Left renal cortex interstitium (tissue), 4 donors: ENCODE measurements around the gene JCAD. TPM values are rescaled to one million over a fixed set of nuclear protein-coding genes. Genes with fewer than 3 reads are reported as not detected.
"Not testable (repeated sequence)": the region's sequence is repeated elsewhere in the genome, so short reads cannot be mapped to it uniquely, and the experiment has no call there.

Experiments used
- DNase-seq, 4 donors: peaks; one replicate each; pipeline ENCODE4 v3.0.0-alpha.2; 2013; ENCODE audit warnings: low read depth in 4 of 4, low spot score in 2 of 4, missing footprints in 1 of 4
- polyA plus RNA-seq, 4 donors: library from polyadenylated mRNA; unstranded; fragments of 120-200 nt; gene quantifications; one replicate each; pipeline ENCODE4 v1.2.1, GENCODE V29; 2013; ENCODE audit not compliant: insufficient read length in 4 of 4

Gene JCAD, protein sequence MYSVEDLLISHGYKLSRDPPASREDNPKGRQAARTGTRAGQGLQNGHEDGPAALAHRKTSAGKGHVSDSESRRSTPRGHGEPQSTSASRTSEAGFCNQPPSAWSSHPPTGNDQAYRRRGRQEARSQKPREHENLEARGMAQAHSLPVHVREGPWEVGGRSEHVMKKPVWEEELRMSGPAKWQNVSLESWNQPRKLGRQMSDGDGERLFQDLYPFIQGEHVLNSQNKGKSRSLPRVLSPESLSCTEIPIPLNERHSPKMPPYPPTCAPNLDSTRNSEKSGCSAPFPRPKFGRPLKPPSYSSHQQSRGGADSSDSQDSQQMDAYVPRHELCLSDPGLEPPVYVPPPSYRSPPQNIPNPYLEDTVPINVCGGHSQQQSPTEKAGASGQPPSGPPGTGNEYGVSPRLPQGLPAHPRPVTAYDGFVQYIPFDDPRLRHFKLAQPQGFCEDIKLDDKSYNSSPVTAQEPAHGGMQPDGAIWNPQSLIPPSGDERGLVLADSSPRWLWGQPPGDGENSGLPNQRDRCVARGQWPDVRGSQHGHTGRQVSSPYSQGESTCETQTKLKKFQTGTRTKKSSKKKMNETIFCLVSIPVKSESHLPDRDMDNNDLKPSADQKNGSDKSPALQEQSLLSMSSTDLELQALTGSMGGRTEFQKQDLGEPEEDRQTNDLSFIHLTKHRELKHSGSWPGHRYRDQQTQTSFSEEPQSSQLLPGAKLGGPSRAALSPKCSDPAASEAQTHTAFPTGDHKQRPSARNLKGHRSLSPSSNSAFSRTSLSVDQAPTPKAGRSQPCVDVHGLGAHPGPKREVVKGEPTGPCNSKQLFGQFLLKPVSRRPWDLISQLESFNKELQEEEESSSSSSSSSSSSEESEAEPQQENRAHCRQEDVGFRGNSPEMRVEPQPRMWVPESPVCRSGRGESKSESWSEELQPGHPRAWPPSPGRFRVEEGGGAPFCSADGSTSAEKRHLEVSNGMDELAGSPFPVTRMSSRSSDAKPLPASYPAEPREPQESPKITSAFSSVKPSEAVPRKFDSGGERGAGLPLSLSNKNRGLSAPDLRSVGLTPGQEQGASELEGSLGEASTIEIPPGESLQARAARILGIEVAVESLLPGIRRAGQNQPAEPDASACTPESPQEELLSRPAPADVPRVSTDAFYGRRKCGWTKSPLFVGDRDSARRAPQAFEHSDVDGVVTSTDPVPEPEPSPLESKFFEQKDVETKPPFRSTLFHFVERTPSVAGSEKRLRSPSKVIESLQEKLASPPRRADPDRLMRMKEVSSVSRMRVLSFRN (N-terminal part only)
- 10 to 100 TPM; 23.2 to 34.8 (median 28.0) TPM for polyA plus RNA-seq

- DNase-seq: no peak
Observed at GRCh38 chr10:30059209-30060107, at the start of gene JCAD. Gene JCAD, minus strand, starts transcription at chr10:30059586. Its CDS starts 11,774 bp downstream, at chr10:30047812.

DNA sequence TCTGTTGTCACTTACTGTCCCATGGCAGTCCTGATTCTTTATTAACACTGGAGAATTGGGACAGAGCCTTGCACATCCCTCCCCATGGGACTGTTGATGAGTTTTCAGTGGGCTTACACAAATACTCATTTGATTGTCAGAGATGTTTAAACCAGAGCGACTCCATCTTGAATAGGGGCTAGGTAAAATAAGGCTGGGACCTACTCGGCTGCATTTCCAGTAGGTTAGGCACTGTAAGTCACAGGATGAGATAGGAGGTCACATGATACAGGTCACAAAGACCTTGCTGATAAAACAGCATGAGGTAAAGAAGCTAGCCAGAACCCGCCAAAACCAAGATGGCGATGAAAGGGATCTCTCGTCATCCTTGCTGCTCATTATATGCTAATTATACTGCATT is 47.6 kb upstream of the JCAD start:
- DNase-seq: no peak

DNA sequence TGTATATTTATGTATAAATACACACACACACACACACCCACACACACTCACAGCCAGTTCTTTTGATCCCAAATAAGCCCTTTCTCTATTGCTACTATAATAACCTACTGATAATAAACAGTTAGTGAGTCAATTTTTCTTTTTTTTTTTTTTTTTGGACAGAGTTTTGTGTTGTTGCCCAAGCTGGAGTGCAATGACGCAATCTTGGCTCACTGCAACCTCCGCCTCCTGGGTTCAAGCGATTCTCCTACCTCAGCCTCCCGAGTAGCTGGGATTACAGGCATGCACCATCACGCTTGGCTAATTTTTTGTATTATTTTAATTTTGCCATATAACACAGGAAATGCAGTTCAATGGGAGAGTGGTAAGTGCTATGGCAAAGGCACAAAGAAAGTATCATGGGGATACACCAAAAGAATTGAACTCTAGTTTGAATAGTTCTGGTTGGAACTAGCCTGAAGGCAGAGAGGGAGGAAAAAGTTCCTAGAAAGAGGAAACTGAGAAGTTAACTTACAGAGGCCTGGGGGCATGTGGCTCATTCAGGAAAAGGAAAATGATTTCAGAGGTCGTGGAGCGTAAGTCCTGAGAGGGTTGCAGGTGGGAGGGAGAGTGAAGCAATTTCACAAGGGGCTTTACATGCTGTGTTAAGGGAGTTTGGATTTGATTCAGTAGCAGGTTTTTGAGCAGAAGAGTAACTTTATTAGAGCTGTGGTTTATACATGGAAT is 44.4 kb upstream of the JCAD start:
- no peak for DNase-seq

DNA sequence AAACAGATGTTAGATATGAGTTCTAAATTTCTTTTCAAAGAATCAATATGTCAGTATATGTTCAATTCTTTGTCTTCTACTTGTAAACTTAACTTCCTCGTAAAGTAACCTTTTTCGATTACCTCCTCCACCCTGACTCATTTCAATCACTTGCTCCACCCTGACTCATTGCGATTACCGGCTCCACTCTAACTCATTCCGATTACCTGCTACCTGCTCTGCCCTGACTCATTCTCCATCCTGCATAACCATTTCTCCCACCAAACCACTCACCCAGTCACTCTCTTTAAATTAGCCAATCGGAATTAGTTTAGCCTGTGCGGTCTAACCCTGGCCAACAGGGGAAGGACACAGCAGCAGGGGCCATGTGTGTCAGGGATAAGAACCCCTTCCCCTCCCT is 40.3 kb upstream of the JCAD start:
- not testable (repeated sequence) for DNase-seq

DNA sequence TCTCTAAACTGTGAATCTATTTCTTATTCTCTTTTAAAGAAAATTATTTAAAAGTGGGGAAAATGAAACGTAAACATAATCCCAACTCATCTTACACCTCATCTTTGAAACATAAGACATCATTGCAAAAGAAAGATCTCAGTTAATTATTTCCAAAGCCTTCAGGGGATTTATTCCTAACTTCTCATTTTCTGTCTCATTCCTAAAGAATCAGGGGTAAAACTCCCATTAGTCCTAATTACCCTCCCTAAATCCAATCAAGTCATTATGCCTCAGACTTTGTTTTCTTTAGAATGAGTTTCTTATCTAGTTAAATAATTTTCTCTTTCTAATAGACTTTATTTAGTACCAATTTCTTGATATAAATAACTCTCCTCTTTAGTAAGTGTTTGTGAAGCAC is 39.7 kb upstream of the JCAD start:
- no peak for DNase-seq

DNA sequence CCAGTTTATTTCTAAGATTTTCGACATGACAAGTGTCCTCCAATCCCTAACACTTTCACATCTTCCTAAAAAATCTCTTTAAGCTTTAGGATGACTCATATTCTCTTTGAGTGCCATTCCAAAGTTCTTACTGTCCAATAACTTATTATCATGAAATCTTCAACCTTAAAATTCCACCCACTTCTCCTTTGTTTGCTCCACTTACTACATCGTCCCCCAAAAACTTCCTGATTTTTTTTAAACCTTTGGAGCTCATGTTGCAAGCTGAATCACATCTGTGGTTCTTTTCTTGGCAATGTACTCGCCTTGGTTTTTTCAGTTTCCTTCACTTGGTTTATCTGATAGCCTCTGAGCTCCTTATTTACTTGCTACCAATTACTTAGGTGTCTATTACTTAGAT is 39.2 kb upstream of the JCAD start:
- DNase-seq: no peak

DNA sequence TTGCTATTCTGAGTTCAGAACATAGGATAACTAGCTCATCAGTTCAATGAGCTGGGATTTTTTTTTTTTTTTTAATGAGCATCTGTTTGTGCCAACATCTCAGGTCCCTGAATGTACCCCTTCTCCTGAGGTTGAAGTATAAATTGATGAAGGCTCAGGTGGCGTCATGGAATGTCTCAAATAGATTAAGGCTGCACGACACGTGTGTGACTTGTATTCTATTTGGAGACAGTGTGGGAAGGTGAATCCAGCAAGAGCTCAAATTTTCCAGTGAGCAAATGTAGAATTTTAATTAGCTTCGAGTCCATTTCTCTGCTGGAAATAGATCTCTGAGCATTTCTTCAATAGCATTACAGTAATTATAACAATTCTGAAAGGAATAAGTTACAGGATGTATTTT is 37.2 kb upstream of the JCAD start:
- no peak for DNase-seq

DNA sequence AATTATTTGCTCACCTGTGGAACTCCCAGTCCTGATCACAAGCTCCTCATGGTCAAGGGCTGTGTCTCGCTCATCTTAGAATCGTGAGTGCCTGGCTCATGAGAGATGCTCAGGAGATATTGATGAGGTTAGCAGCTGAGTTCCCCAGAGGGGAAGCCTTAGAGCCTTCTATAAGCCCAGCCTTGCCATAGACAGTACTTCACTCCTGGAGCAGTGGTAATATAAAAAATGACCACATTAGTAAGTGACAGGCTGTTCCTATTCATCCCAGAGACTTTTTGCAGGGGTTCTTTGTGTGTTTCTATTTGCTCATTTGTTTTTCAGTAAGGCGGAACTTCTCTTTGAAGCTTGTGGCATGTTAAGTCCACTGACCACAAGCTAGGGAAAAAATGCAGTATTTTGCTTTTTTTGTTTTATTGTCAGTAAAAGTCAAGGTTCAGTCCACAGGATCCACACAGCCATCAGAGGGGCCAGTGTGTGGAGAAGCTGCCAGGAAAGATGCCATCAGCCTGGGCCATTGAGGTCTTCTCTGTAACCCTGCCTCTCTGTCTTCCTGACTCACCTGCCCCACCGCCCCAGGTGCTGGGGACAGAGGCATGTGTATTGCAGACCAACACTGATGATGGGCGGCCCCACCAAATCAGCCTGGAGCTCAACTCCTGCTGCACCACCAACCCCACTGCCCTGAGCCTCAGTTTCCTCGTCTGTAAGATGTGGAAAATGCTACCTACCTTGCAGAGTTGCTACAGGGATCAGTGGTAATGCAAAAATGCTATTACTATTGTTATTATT is 36.4 kb upstream of the JCAD start:
- no peak for DNase-seq

GRCh38 chr10:30094601-30095000 is 35.2 kb upstream of the JCAD start:
- no peak for DNase-seq

- no peak for DNase-seq
Observed at GRCh38 chr10:30093303-30093950, 34.0 kb upstream of the JCAD start.

DNA sequence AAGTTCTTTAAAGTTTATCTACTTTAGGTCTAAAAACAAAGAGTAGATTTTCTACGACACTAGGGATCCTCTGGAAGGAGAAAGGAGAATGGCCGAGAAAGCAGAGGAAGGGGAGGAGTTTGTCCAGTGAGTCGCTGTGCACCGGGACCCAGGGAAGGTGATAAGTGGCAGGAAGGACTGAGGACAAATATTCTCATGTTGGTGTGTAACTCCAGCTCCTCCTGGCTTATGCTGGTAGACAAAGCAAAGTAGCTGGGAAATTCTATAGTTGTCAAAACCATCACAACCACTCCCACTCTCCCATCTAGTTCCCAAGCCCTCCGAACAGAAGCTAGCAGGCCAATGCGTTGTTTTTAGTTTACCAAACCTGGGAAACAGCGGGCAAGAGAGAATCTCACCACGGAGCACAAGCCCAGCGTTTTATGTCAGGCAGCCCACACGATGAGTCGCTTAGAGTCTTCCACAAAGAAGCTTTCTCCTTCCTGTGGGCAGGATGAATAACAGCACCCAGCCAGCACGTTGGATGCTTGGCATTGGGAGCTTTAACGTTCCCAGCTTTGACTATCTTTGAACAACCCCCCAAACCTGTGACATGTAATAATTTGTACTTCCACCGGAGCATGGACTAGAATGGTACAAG is 32.9 kb upstream of the JCAD start:
- no peak for DNase-seq

DNA sequence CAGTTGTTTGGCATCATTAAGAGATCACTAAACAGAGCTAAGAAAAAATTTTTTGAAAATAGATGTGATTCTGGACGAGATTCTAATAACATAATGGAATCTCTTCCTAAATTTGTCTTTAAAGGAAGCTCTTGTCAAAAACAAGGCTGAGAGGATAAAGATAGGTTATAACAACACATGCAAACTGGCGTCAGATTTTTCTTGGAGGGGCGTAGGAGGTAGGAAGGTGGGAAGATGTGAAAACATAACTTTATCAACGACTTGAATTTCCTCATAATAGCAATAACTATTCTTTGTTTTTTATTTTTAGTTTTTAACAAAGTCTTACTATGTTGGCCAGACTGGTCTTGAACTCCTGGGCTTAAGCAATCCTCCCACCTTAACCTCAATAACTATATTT is 31.8 kb upstream of the JCAD start:
- no peak for DNase-seq

- no peak for DNase-seq
Observed at GRCh38 chr10:30088178-30088577, 28.8 kb upstream of the JCAD start.

- DNase-seq: no peak
Observed at GRCh38 chr10:30083934-30084333, 24.5 kb upstream of the JCAD start.

- DNase-seq: no peak
Observed at GRCh38 chr10:30081182-30081581, 21.8 kb upstream of the JCAD start.

DNA sequence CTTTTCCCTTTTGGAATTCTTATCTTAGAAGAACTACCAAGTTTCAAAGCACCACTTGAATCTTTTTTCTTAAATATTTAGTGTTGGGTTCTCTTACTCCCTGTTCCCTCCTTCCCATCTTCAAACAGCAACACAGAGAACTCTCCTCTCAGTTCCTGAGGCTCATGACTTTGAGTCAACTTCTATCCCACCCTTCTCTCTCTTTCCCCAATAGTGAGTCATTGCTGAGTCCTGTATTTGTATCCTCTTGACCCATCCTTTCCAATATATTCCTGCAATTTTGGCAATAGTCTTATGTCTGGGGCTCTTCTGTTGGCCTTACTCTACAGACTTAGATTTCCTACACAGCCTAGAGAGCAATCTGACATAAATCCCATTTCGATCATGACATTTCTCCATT is 20.8 kb upstream of the JCAD start:
- DNase-seq: no peak

DNA sequence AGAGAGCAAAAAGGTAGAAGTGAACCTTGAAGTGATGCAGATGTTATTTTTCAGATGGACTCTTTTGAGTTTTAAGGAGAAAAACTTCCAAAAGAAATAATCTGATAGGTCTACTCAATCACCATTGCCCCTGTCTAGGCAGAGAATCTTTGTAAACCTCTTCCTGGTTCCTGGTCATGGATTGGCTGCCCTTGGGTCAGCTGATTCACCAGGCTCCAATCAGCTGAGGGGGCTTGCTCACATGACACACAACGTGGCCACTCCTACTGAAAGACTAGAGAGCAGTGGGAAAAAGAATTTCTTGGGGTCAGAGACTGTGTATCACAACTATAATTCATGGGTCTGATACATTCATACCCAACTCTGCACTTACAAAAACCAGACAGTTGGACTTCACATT is 20.0 kb upstream of the JCAD start:
- DNase-seq: no peak
